Germinal center (tissue), 1 donor: Measurements from ENCODE around the gene PRR15.
A peak's percentile ranks its signal among the peaks of the same experiment; 100 is the strongest.

Experiments
- DNase-seq: peaks from one replicate; pipeline ENCODE4 v3.0.0; 2012; ENCODE audit warnings: mixed read lengths, low spot score

Gene PRR15

DNA sequence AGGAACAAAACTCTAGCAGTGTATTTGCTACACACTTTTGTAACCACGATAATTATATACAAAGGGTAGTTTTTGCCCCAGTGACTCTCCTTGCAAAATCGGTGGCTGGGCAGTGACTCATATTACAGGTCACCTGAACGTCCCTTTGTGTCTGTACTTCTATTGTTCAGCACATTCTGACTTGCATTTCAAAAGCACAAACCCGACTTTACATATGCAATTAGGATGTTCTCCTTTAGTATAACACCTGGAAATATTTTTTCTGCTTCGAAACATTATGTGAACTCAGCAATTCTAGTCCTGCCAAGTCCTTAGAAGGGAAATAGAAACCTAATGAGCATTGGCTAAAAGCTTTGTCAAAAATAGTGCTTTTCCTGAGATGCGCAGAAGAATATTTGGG lies 6.0 kb downstream of the PRR15 start:
- no peak for DNase-seq

DNA sequence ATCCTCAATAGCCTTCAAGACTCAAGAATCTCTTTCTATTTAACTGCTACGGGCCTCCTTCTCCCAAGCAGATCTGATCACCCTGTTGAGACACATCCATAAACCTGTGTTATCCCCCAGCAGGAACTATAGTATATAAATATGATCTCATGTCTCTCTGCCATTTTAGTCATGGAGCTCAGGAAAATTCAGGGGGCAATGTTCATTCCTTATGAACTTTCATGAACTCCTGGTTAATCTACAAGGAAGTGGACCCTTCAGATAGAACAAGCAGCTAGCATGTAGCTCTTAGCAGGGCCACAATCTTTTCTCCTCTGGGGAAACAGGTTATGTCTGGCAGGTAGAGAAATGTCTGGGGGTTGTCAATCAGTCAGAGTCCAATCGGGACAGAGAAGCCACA lies 8.9 kb downstream of the PRR15 start:
- no peak for DNase-seq

DNA sequence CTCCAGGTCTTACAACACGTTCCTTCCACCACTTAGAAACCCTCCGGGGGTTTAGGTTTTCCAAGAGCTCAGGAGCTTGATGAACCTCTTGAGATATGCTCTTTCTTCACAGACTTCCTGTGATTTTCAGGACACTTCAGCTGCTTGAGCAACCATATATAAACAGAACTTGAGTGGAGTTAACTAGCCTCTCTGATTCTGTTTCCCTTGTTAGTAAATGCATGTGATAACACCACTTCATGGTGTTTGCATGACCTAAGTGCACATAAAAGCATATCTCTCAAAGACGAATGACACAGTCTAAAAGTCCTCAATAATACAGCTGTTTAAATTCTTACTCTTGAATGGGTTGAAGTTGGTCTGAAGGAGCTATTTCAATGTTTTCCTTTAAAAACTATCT lies 9.9 kb downstream of the PRR15 start:
- DNase-seq, result no peak

- no peak for DNase-seq
Observed at GRCh38 chr7:29574659-29575058, 11.0 kb downstream of the PRR15 start.

- DNase-seq, result no peak
Observed at GRCh38 chr7:29587195-29587808, 23.7 kb downstream of the PRR15 start.

DNA sequence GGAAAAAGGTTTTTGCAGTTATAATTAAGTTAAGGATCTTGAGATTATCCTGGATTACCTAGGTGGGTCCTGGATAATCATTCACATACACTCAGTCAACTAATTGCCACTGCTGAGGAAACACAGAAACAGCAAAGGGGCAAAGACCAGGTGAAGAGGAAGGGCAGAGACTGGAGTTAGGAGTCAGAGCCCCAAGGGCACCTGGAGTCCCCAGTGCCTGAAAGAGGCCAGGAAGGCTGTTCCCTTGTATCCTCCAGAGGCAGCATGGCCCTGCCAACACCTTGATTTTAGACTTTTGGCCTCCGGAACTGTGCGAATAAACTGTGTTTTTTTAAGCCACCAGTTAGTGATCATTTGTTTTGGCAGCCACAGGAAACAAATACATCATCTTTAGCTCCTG lies 24.6 kb downstream of the PRR15 start:
- DNase-seq, result no peak

GRCh38 chr7:29588900-29589696 lies 25.5 kb downstream of the PRR15 start:
- DNase-seq, result peak; percentile 71

DNA sequence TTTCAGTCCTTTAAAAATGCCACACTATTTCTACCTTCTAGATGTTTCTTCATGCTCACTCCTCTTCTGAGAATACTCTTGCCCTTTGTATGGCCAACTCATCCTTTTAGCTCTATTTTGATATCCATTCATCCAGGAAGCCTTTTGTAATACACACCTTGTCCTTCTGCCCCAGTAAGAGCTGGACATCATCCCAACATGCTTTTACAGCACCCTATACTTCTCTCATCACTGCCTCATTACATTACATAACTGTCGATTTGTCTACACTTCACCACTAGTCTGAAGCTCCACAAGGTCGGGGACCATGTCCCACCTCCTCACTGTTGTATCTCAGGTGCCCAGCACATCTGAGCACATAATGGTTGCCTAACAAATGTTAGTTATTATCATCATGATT lies 29.2 kb downstream of the PRR15 start:
- no peak for DNase-seq

GRCh38 chr7:29593459-29593858 lies 29.8 kb downstream of the PRR15 start:
- no peak for DNase-seq

DNA sequence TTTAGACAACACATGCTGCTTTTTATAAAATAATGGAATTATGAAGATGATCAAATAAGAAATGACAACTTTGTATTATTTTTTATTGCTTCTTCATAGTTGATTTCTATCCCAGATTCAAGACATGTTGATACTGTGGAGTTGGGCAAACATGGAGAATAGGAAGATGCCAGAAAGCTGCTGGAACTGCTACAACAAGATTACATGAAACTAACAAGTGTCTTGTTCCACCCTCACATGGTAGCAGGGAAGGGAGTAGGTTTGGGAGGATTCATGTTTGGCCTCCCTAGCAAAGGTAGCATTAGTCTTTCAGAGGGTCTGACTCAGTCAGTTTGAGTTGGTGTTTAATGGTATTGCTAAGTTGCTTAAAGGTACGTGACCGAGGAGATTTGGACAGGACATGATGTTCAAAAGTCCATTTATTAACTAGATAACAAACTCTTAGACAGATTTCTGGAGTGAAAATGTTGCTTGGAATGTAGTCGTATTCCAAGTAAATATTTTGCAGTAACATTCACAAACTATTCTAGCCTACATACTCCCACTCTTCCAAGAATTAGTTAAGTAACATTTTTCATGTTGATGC lies 33.1 kb downstream of the PRR15 start:
- DNase-seq, result no peak

GRCh38 chr7:29597266-29597665 lies 33.6 kb downstream of the PRR15 start:
- DNase-seq, result no peak

- DNase-seq, result no peak
Observed at GRCh38 chr7:29598137-29598536, 34.5 kb downstream of the PRR15 start.

- DNase-seq, result no peak
Observed at GRCh38 chr7:29598613-29599012, 35.0 kb downstream of the PRR15 start.

DNA sequence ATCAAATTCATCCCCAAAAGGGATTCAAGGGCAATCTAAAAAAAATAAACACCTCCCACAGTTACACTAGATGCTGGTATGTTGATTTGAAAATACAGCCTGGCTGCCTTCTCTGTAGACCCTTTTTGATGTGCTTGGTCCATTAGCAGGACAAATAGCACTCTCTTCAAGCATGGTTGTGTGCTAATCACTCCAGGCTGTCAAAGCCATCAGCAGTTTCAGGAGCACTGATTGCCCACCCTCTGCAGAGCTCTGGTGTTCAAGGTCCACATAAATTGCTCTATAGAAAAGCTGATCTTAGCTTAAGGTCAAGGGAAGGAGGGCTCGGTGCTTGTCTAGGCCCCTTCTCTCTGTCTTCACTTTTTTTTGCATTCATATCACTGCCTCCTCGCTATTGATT lies 35.4 kb downstream of the PRR15 start:
- DNase-seq, result no peak

DNA sequence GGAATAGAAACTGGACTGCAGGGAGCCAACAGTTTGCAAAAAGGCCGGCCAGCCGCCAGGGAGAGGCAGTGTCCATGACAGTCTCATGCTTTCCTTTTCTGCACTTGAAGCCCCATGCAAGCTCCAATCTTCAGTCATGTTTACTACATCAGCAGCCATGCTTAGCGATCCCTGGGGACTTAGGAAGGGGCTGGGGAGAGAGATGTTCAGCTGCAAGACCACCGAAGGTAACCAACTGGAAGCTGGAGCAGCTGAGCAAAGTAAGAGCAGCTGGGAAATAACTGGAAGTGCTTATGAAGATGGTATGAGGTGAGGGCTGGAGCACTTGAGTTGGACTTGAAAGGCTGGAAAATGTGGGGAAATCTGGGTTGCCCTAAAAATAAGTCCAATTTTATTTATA lies 37.0 kb downstream of the PRR15 start:
- no peak for DNase-seq

DNA sequence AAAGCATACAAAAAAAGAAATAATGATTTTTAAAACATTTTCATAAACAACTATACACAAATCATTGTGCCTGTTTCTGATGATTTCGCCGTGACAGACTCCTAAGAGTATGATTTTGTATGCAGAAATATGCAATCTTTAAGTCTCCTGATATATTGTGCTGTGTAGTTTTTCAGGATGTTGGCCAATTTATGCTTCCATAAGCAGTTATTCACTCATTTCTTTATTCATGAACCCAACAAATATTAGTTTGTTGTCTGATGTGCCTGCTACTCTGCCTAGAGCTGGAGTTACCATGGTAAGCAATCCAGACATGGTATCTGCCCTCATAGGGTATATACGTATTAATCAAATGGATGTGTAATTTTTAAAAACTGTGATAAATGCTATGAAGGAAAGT lies 40.4 kb downstream of the PRR15 start:
- DNase-seq, result no peak

DNA sequence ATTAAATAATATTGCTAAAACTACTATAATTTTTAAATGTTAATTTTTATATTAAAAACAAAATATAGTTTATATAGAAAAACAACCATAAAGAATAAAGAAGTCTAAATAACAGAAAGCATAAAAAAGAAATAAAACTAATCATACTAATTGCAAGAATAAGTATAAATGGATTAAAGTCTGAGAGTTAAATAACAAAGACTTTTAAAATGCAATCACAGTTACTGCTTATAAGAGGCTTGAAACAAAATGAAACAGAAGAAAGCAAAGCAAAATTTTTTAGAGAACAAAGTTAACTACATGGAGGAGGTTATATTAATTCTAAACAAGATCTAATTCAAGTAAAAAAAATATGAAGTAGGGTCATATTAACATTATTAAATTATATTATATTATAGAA lies 41.1 kb downstream of the PRR15 start:
- DNase-seq, result no peak

GRCh38 chr7:29605671-29606070 lies 42.0 kb downstream of the PRR15 start:
- no peak for DNase-seq

- no peak for DNase-seq
Observed at GRCh38 chr7:29606287-29606721, 42.7 kb downstream of the PRR15 start.

DNA sequence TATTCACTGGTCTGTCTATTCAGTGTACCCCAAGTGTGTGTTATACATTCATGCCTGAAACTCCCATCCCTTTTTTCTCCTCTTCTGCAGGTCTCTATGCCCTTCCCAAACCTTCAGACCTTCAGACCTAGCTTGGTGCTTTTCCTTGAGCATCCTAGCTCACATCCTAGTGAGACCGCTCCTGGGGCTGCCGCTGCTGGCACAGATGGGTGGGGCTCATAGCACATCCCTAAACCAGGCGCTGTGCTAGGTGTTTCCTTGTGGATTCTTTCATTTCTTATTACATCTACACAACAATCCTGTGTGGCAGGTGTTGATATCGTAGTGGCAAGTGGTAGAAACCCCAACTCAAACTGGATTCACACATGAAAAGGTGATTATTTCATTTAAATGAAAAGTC lies 43.2 kb downstream of the PRR15 start:
- DNase-seq, result no peak

GRCh38 chr7:29607259-29607658 lies 43.6 kb downstream of the PRR15 start:
- DNase-seq, result no peak

- DNase-seq, result no peak
Observed at GRCh38 chr7:29607889-29608288, 44.3 kb downstream of the PRR15 start.
